ENCODE results near the gene WNT1.

WNT1 gene

GRCh38 chr12:49028666-49029275, 50.6 kb downstream of the WNT1 start:
- DNase-seq (ENCODE audit: low read depth), result no peak

DNA sequence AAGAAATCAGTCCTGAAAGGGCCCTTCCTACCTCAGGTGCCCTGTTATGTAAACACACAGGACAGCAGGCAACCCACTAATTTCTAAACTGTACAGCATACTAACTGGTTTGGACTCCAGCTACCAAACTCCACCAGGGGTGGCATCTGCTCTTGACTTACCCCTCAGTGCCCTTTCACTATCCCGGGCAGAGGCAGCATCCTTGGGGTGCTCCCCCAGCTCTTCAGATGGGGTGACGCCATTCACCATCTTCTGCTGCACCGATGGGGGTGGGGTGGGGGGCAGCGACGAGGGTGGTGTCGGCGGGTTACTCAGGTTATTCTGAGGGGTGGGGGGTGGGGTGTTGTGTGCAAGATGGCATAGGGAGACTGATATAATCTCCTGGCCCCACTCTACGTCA, 52.0 kb downstream of the WNT1 start:
- no peak for DNase-seq (ENCODE audit: low read depth)

- DNase-seq (ENCODE audit: low read depth), result no peak
These were observed 52.8 kb downstream of the WNT1 start for GRCh38 chr12:49030714-49031572.

- no peak for DNase-seq (ENCODE audit: low read depth)
These were observed 53.5 kb downstream of the WNT1 start for GRCh38 chr12:49031573-49032161.

Data from T follicular helper cell (primary cell).